Loucy (cell line): Measurements from ENCODE around the gene ATP10A.

Experiments used
- H2AFZ ChIP-seq: fragments of 200-600 bp; sonication (generic); 2 replicates; pipeline ENCODE4 v1.6.0; 2016; ENCODE audit warnings: antibody characterized with exemption, mild to moderate bottlenecking, low read length, moderate library complexity
- H3F3A ChIP-seq: fragments of 200-600 bp; 2 replicates; pipeline ENCODE4 v1.6.0; 2016; ENCODE audit warnings: antibody characterized with exemption, low read depth, mild to moderate bottlenecking
- H3K27me3 ChIP-seq: fragments of 200-600 bp; sonication (generic); 2 replicates; pipeline ENCODE4 v1.6.1; 2014; ENCODE audit warnings: low read length, mild to moderate bottlenecking; ENCODE audit not compliant: insufficient read depth, poor library complexity, severe bottlenecking
- H3K36me3 ChIP-seq: fragments of 200-600 bp; sonication (generic); 2 replicates; pipeline ENCODE4 v1.6.1; 2016; ENCODE audit warnings: low read length; ENCODE audit not compliant: insufficient read depth
- H3K4me1 ChIP-seq: fragments of 200-600 bp; sonication (generic); 2 replicates; pipeline ENCODE4 v1.5.1; 2014; ENCODE audit warnings: low read length, mild to moderate bottlenecking; ENCODE audit not compliant: insufficient read depth, poor library complexity, severe bottlenecking
- H3K4me2 ChIP-seq: fragments of 200-600 bp; sonication (generic); 2 replicates; pipeline ENCODE4 v1.6.0; 2014; ENCODE audit warnings: antibody characterized with exemption, low read length, low read depth, mild to moderate bottlenecking; ENCODE audit not compliant: poor library complexity, severe bottlenecking
- H3K4me3 ChIP-seq: fragments of 200-600 bp; sonication (generic); 2 replicates; pipeline ENCODE4 v1.5.1; 2014; ENCODE audit warnings: low read length, mild to moderate bottlenecking, mixed read lengths; ENCODE audit not compliant: poor library complexity, severe bottlenecking
- H3K79me2 ChIP-seq: fragments of 200-600 bp; sonication (generic); 2 replicates; pipeline ENCODE4 v1.6.1; 2014; ENCODE audit warnings: low read length; ENCODE audit not compliant: insufficient read depth
- H3K9ac ChIP-seq: fragments of 200-600 bp; sonication (generic); 2 replicates; pipeline ENCODE4 v1.6.0; 2014; ENCODE audit warnings: mild to moderate bottlenecking, low read depth, low read length, moderate library complexity; ENCODE audit not compliant: poor library complexity, severe bottlenecking
- H3K9me2 ChIP-seq: fragments of 200-600 bp; sonication (generic); replicated peaks from 2 replicates; pipeline ENCODE4 v1.6.1; 2016; ENCODE audit warnings: low read depth, low read length, mixed read lengths
- H3K9me3 ChIP-seq: fragments of 200-600 bp; sonication (generic); 2 replicates; pipeline ENCODE4 v1.6.1; 2014; ENCODE audit warnings: mild to moderate bottlenecking, antibody characterized with exemption, low read length, low read depth; ENCODE audit not compliant: insufficient read depth
- H4K20me1 ChIP-seq: fragments of 200-600 bp; sonication (generic); 2 replicates; pipeline ENCODE4 v1.6.0; 2014; ENCODE audit warnings: antibody characterized with exemption, low read length, mild to moderate bottlenecking; ENCODE audit not compliant: insufficient read depth, poor library complexity, severe bottlenecking
- EZH2phosphoT487 ChIP-seq: fragments of 200-600 bp; IDR thresholded peaks from 2 replicates; pipeline ENCODE4 v1.6.1; 2018; ENCODE audit warnings: antibody characterized with exemption, mild to moderate bottlenecking, moderate library complexity, borderline replicate concordance
- TF ChIP-seq, protein P1 (sequence below): fragments of 200-600 bp; sonication (generic); conservative IDR thresholded peaks from 2 replicates; pipeline ENCODE4 v1.5.1; 2014; ENCODE audit warnings: mild to moderate bottlenecking, antibody characterized with exemption, low read length

Gene ATP10A

DNA sequence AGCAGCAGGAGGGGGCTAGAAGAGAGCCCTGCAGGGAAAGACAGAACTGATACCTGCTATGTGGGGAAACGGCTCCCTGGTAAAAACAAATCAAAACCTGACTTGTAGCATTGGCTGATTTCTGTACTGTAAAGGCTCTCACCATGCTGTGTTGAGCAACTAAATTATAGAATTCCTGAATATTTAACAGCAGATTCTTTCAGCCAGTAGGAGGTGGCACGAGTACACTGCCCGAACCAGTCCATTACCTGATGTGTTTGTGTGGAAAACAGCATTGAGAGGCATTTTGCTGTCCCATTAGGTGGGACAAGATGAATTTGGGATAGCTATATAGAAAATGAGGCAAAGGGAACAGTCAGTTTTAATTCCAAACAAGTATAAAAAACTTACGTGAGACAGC is 201.2 kb downstream of the ATP10A start:
- Histone ChIP-seq H3K36me3 (no peaks in the 10 kb centered on the region), H2AFZ (no peak overlapping the region), H3K9ac (no peak overlapping the region), H3K4me1 (no peaks in the 10 kb centered on the region), H3K4me2 (no peak overlapping the region), H3K4me3 (no peak overlapping the region), H3K27me3 (no peaks in the 10 kb centered on the region), H4K20me1 (no peaks in the 10 kb centered on the region), H3K79me2 (no peaks in the 10 kb centered on the region), H3K9me2 (no peaks in the 10 kb centered on the region), H3K9me3 (peaks cover 9% of the 10 kb centered on the region; the same call in 1 of the 2 replicates), H3F3A (no peaks in the 10 kb centered on the region)
- TF ChIP-seq, protein P1, sequence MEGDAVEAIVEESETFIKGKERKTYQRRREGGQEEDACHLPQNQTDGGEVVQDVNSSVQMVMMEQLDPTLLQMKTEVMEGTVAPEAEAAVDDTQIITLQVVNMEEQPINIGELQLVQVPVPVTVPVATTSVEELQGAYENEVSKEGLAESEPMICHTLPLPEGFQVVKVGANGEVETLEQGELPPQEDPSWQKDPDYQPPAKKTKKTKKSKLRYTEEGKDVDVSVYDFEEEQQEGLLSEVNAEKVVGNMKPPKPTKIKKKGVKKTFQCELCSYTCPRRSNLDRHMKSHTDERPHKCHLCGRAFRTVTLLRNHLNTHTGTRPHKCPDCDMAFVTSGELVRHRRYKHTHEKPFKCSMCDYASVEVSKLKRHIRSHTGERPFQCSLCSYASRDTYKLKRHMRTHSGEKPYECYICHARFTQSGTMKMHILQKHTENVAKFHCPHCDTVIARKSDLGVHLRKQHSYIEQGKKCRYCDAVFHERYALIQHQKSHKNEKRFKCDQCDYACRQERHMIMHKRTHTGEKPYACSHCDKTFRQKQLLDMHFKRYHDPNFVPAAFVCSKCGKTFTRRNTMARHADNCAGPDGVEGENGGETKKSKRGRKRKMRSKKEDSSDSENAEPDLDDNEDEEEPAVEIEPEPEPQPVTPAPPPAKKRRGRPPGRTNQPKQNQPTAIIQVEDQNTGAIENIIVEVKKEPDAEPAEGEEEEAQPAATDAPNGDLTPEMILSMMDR = no peak
- TF ChIP-seq EZH2phosphoT487 = no peak

DNA sequence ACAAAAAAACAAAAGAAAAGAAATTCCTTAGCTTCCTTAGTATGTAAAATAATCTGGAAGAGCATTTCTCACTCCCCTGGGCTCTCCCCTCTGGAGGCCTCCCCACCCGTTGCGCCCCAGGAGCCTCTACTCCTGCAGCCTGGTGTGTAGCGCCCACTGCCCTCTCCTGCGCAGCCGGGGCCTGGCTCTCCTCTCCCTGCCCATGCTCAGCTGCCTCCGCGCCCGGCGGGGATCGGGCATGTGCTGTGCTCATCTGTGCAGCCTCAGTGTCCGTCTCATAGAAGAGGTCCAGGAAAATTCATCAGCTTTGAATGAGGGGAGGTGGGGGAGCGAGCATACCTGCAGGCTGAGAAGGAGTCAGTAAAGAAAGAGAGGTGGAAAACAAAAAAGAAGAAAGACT is 203.9 kb downstream of the ATP10A start:
- Histone ChIP-seq H3F3A (no peaks in the 10 kb centered on the region), H3K9me3 (peaks cover 9% of the 10 kb centered on the region; the same call in 1 of the 2 replicates), H3K4me3 (no peak overlapping the region), H4K20me1 (no peaks in the 10 kb centered on the region), H3K27me3 (no peaks in the 10 kb centered on the region), H3K4me2 (no peak overlapping the region), H3K4me1 (no peaks in the 10 kb centered on the region), H3K9ac (no peak overlapping the region), H3K79me2 (no peaks in the 10 kb centered on the region), H3K36me3 (no peaks in the 10 kb centered on the region), H2AFZ (no peak overlapping the region), H3K9me2 (no peaks in the 10 kb centered on the region)
- TF ChIP-seq, protein P1 = no peak

DNA sequence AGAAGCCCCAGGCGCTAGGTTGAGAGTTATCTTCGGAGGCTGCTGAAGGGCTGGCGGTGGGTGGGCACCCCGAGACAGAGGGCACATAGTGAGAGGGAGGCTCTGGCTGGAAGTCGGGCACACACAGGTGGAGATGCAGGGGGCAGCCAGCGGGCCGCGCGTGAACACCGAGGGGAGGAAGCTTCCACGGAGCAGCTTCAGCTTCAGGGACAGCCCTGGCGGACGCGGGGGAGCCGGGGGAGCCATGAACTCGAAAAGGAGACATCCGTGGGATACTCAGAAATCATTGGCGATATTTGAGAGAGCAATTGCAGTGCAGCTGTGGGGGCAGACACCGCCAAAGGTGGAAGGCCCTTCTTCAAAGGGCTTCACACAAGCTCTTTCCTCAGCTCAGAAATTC is 204.6 kb downstream of the ATP10A start:
- Histone ChIP-seq H3K9me2 (no peaks in the 10 kb centered on the region), H3K4me2 (no peak overlapping the region), H4K20me1 (no peaks in the 10 kb centered on the region), H3K4me3 (no peak overlapping the region), H3K9ac (no peak overlapping the region), H3K79me2 (no peaks in the 10 kb centered on the region), H3K27me3 (no peaks in the 10 kb centered on the region), H3K4me1 (no peaks in the 10 kb centered on the region), H3K9me3 (peaks cover 9% of the 10 kb centered on the region; the same call in 1 of the 2 replicates), H2AFZ (no peak overlapping the region), H3K36me3 (no peaks in the 10 kb centered on the region), H3F3A (no peaks in the 10 kb centered on the region)
- no peak for TF ChIP-seq EZH2phosphoT487
- TF ChIP-seq, protein P1 = no peak
